Measurements from ENCODE around the gene C14orf132.

The C14orf132 gene

DNA sequence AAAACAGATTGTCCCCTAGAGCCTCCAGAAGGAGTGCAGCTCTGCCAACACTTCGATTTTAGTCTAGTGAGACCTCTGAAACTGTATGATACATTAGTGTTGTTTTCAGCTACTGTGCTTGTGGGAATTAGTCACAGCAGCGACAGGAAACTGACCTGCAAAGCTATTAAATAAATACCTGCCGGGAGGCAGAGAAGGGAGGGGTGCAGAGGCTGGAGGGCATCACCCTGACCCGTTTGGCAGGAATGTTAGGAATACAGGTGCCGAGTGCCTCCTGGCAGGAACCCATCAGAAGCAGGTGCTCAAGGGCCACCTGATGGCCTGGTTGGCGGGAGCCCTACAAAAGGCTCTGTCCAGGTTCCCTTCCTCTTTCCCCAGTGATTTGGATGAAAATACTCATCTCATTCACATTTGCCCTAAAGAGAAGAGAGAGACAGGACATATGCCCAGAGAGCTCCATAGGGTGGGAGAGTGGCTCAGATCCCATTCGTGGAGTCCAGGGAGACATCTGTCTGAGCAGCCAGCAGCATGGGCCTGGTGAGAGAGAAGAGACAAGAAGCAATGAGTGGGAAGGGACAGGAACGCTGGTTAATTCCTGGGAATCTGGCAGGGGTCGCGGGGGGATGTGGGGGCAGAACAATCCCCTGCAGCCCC, 44.6 kb downstream of the C14orf132 start:
- DNase-seq (ENCODE audit: low spot score), result no peak

DNA sequence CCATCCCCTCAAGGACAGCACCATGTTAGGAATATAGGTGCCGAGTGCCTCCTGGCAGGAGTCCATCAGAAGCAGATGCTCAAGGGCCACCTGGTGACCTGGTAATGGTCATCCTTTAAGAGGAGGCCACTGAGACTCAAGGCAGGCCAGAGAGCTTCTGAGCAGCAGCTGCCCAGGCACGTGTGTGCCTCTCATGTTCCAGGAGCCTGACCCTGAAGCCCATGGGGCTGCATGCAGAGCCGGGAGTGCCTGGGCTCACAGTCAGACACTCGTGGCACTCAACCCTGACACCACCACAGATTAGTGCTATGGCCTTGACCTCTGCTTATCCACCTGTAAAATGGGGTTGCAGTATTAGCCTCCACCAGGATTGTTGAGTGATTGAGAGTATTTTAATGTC, 45.6 kb downstream of the C14orf132 start:
- no peak for DNase-seq (ENCODE audit: low spot score)

DNA sequence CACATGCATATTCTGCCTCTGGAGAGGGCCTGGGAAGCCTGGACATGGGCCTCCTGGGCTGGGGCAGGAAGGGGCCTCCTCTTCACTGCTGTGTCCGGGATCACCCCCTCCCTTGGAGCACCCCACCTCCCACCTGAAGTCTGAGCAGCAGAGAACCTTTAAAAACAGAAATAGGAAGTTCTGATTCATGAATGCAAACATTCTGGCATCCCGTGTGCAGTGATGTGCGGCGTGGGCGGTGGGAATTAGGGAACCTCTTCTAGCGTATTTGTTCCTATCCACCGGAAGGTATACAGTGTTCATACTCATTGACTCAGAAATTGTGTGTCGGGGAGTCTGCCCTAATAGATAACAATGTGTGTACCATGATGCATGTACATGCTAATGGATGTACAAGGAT, 46.2 kb downstream of the C14orf132 start:
- DNase-seq (ENCODE audit: low spot score), result no peak

DNA sequence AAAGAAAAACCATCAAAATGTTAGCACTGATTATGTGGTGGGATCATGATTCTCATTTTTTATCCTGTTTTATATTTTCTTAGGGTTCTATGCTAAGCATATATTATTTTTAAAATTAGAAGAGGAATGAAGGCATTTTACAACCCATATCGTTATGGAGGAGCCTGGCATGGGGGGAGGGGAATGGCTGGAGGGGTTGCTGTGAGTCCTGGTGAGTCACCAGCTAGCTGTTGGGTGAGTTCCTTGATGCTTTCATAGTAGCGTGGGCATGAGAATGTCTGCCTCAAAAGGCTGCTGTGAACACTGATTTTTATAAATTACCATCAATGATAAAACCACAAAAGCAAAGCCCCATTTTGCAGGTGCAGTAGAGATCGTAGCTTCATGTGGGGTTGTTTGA, 46.9 kb downstream of the C14orf132 start:
- DNase-seq (ENCODE audit: low spot score), result no peak

DNA sequence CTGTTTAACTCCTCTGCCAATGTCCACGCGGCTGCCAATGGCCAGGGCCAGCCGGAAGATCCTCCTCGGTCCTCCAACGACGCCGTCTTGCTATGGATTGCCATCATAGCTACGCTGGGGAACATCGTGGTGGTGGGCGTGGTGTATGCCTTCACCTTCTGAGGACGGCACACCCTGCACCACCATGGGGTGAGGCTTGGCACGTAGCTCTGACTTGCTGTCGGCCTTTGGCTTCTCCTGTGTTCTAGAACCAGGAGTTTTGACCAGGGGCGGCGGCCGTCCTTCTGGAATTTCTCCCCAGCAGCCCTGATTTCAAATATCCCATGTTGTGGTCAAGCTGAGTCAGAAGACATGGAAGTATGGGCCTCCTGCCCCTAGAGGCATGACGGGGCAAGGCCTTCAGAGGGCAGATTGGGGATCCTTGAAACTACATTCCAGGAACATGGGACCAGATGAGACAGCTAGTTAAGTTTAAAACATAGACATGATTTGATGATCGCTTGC, 47.5 kb downstream of the C14orf132 start:
- DNase-seq (ENCODE audit: low spot score), result no peak

DNA sequence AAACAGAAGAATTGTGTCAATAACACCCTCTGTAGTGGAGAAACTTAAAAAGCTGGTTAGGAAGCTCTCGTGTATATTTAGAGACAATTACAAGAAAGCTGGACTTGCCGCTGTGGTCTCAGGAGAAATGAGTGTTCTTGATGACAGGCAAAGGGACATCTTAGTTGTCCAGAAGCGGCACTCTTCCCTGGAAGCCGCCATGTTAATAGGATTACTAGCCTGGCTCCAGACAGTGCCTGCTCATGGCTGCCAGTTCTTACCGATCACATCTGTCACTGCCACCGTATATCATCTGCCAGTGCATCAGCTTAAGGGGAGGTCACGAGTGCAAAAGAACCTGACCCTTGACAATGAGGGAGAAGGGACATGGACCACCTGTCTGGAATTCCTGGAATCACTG, 48.9 kb downstream of the C14orf132 start:
- DNase-seq (ENCODE audit: low spot score), result no peak

DNA sequence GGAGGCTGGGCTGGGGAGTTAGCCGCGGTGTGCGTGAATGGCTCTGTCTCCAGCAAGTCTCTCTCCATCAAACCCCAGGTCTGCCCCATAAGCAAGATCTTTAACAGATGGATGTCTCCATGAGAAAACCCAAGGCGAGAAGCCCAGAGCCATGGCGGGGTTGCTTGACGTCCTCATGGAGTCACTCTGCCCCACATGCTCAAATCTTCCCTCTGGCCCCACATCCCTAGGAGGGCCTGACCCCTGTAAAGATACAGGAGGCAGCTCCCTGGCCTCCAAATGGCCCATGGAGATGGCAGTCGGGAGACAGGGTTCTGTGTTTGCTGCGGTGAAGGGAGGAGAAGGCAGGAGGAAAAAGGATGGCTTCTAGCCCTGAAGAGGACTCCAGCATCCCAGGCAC, 49.3 kb downstream of the C14orf132 start:
- no peak for DNase-seq (ENCODE audit: low spot score)

DNA sequence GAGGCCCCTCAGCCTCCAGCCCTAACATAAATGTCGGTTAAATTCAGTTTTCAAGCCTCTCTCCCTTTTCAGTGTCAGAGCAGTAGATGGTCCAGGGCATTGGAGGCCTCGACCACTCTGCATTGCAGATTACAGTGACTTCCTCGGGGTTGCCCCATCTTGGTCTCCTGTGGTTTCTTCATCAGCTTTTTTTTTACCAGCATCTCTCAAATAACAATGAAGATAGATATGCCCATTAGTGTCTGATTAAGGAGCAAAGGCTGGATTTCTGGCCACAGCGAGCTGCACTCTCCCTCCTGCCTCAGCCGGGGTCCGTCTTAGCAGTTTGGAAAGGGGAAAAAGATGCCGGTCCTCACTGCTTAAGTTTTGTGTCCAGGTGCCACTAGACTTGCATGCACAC, 49.7 kb downstream of the C14orf132 start:
- no peak for DNase-seq (ENCODE audit: low spot score)

DNA sequence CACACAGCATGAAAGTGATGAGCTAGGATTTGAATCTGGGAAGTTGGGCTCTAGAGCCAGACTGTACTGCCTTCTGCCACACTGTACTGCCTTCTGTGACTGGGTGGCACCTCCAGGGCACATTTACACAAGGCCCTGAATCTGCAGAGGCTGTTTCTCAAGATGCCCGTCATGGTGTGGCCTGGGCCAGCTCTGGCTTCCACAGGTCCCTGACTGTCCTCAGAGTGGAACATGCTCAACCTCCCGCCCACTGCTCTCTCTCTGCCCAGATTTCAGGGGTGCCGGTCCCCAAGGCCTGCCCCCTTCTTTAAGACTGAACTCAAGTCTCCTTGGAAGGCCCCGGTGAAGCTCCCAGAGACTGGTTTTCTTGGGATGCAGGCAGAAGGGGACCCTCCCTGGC, 50.2 kb downstream of the C14orf132 start:
- no peak for DNase-seq (ENCODE audit: low spot score)

DNA sequence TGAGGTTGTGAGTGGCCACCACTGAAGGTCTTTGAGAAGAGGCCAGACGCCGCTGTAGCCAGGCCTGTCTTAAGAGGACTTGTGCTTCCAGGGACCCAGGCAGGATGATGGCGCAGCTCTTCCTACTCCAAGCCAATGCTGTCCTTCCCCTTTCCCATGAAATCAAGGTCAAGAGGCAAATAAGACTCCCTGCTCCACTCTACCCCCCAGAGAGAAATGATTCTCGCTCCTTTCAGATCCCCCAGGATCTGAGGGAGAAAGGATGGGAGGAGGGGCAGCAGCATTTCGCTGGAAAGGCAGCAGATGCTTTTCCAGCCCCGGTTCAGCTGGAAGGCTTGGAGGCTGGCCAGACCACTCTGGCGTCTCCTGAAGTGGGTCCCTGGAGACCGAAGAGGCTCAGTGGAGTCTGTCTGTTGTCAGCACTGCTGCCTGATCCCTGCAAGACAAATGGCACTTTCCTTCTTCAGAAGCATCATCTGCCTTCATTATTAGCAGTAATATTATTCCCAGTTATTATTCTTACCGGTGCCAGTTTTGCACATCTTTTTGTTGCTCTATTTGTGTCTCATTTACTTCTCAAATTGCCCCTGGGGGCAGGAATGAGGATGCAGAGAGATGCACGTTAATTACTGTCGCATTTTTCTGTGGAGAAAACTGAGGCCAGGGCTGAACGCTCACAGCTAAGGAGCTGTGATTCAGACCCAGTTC, 51.4 kb downstream of the C14orf132 start:
- DNase-seq (ENCODE audit: low spot score), result no peak

DNA sequence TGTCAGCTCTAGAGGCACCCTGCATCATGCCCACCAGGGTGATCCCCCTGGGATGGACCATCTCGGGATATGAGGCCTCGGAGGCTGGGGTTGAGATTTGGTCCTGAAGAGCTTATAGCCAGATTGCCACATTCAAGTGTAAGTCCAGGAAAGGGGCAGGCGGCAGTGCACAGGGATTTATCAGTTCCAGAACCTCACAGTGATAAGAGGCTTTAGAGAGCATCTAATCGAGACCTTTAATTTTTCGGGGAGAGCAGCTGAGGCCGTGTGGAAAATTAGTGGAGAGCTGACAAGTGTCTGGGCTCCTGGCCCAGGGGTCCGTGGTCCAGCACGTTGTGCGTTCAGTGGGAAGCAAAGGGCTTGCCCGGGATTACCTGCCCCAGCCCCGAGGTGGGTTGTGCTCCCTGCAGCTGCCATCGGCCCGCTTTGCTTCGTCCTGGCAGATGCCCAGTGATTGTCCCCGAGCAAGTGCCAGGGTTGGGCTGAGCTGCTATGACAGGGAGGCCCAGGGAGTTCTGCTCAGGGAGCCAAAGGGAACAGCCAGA, 52.1 kb downstream of the C14orf132 start:
- no peak for DNase-seq (ENCODE audit: low spot score)

DNA sequence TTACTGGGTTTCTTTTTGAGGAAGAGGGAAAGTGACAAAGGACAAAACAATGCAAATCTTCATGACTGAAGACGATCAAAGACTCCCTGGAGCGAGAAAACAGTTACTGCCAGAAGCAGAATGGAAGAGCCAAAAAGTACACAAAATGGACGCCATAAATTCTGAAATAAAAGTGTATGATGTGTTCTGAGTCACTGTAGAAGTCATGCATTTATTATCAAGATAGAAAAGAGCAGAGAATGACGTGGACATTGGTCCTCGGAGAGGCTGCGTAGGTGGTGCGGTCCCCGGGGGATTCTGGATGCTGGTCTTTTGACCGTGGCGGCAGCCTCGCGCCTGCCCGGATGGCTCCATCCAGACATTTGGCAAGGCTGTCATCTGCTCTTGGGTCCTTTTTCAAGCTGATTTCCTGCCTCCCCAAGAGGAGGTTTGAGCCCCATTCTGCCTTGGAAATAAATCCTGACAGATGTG, 52.8 kb downstream of the C14orf132 start:
- DNase-seq (ENCODE audit: low spot score), result no peak

DNA sequence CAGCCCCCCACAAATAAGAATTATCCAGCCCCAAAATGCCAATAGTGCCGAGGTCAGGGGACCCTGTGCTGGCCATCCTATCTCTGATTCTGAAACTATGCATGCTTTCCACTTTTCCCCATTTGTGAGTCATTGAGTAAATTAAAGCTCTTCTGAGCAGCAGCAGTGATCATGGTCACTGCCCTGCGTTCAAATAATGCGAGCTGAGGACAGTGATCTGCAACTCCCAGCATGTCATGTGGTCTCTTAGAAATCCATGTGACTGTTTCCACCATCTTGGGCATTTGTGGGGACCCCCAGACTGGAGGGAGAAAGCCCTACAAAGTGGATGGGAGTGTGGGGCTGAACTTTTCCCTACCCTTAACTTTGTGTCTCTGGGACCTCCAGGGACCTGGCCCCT, 53.8 kb downstream of the C14orf132 start:
- no peak for DNase-seq (ENCODE audit: low spot score)

DNA sequence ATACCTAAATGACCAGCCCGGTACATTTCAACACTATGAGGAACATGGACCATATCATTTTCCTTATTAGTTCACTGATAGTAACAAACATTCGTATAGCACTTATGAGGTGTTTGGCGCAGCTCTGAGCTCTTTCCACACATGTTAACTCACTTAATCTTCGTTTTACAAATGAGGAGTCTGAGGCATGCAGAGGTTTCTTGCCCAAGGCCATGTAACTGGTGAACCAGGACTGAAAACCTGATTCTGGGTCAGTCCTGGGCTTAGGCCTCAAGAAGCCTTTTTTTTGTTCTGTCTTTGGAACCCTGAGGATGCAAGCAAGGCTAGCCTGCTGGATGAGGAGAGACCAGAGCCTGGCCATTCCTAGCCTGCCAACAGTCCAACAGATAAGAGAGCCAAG, 55.0 kb downstream of the C14orf132 start:
- no peak for DNase-seq (ENCODE audit: low spot score)

DNA sequence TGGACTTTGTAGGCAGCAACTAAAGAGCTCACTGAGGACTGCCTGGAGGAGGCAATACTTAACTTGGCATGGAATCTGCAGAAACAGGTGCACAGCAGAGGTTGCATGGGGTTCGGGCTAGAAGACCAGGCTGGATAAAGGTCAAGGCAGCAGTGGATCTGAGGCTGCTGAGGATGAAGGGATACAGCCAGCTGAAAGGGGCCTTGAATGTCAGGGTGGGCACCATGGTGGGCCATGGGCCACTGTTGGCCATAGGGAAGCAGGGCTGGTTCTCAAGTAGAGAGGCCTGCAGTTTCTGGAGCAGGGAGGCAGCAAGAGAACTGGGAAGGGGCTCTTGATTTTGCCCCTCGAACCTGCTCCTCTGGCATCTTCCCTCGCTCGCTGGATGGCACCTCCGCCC, 55.5 kb downstream of the C14orf132 start:
- no peak for DNase-seq (ENCODE audit: low spot score)

DNA sequence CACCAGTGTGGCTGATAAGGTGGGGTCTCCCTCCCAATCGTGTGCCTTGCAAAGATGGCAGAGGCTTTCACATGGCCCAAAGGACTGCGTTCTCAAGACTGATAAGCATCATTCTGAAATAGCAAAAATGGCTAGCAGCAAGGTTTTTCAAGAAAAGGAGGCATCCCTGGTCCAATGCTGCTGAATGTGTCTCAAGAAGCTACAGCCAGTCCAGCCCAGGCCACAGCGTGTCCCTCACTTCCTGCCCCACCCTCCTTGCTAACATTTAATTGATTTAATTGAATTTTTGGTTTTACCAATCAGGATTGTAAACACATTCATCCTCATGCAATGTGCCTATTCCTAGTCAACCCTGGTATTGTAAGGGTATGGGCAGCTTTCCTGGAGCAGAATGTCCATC, 55.9 kb downstream of the C14orf132 start:
- DNase-seq (ENCODE audit: low spot score), result no peak

DNA sequence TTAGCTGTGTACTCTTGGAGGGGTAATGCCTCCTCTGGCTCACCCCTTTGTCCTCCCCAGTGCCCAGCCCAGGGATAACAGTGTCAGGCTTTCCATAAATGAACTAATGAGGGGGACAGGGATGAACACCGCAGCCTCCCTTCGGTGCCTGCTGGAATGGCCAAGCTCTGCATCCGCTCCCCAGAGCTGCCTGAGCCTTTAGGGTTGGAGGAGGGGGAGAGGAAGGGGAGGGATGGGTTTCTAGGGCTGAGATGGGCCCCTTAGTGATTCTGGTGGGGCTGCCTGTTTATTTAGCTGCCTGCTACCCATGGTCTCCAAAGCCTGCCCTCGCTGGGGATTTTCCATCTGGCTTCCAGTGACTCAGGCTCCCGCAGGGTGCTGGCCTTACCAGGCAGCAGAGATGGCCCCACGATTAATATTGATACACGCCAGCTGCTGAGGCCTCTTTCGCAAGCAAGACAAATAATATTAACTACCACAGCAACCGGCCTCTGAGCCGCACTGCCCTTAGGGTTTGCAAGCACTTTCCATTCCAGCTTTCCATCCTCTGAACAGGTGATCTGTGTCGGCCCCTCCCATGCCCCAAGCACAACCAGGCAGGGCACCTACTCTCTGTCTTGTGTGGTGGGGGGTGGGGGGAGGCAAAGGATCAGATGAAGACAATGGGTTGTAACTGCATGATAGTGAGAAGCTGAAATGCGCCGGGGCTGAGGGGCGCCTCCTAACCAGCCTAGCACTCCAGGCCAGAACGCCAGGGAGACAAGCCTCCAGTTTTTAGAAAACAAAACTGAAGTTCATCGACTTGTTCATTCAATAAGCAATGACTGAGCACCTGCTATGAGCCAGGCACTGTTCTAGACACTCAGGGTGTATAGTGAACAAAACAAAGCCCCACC, 56.7 kb downstream of the C14orf132 start:
- DNase-seq (ENCODE audit: low spot score), result peak; percentile 37

DNA sequence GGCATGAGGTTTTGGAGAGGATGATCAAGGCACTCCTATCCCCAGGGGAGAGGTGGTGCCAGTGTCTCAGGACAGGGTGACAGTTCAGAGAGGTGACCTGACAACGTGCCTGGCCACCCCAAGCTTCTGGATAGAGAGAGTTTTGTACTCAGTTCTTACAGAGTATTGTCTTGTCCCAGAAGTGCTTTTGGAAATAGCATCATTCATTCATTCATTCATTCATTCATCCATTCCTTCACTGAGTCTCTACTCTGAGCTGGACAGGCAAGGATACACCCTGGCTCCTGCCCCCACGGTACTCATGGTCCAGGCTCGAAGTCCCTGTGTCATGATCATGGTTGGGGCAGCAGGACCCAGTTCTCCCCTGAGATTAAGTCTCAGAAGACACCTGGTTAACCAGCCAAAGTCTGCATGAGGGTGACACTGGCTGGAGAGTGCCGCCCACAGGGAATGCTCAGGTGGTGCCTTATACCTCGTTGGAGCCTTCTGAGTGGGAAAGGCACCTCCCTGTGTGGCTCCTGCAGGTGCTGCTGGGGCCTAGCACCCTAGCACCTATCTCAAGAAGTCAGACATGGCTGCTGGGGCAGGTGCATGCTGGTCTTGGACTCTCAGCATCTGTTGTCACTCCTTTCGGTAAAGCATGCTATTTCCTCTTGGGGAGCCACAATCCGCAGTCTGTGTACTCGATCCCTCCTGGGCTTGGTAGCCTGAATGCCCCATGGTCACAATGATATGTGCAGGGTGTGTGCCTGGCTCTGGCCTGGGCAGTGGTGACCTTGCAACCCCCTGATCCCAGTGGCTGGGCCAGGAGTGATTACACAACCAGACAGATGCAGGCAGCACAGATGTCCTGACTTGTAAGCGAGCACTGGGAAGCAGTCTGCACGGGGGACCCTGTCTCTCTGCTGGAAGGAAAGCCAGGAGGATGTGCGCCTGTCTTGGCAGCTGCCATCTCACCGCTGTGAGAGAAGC, 57.8 kb downstream of the C14orf132 start:
- DNase-seq (ENCODE audit: low spot score), result no peak

DNA sequence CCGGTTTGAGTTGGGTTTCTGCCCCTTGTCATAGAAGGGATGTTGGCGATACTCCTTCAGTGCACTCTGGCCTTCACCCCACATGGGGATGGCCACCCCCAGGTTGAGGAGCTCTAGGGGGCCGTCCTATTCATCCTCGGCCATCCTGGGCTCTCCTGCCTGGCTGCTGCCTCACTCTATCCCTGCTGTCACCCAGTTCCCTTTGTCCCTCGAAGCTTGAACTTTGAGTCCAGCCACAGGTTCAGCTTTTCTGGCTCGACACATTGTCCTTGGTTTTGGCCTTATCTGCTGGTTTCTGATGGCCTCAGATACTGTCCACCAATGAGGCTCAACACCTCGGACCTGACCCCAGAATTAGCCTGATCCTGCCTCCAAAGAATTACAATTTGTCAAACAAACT, 58.6 kb downstream of the C14orf132 start:
- no peak for DNase-seq (ENCODE audit: low spot score)

DNA sequence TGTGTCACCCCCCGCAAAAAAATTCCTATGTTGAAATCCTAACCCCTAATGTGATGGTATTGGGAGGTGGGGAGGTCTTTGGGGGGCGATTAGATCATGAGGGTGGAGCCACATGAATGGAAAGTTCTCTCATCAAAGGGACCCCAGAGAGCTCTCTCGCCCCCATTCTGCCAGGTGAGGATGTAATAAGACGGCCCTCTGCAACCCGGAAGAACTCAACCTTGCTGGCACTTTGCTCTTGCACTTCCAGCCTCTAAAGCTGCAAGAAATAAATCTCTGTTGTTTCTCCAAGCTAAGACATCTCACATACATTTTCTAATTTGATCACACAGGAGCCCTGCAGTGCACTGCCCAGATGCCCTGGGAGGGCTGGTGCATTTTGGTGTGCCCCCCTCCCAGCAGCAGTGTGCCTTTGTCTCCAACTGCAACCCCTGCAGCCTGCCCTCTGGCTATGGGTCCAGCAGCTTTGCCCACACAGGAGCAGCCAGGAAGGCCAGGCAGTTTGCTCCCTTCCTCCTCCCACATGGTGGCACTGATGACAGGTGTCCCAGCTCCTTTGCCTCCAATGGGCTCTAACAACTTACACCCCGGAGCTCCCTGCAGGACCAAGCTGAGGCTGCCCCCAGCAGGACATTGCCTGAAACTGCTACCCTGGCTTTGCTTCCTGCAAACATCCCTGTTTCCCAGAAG, 59.3 kb downstream of the C14orf132 start:
- peak; percentile 75 for DNase-seq (ENCODE audit: low spot score)

DNA sequence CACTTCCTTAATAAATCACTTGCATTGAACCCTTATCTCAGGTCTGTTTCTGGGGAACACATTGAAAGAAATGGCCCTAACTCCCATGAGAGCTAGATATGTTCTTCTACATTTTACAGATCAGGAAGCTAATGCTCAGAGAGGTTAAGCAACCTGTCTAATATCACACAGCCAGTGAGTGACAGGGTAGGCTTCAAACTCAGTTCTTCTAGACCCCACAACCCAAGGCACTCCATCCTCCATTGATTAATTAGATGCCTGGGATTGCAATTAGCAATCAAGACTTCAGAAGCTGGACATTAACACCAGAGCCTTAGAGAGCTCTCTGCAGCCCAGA, 59.8 kb downstream of the C14orf132 start:
- DNase-seq (ENCODE audit: low spot score), result no peak

All from iPS-NIHi11 (cell line).